Trophoblast cell (in vitro differentiated cells and primary cell): Measurements from ENCODE around the gene SND1.

Source experiments
- DNase-seq, 2 donors: peaks; one replicate each; pipeline ENCODE4 v3.0.0-alpha.2; 2016
- H2AFZ ChIP-seq: 2 replicates; pipeline ENCODE4 v1.6.1; 2013; ENCODE audit warnings: low read length, moderate library complexity, mild to moderate bottlenecking; ENCODE audit not compliant: insufficient read depth, poor library complexity
- H2AK5ac ChIP-seq: 2 replicates; pipeline ENCODE4 v1.6.1; 2013; ENCODE audit warnings: mild to moderate bottlenecking, low read length
- H2BK120ac ChIP-seq: 2 replicates; pipeline ENCODE4 v1.6.1; 2013; ENCODE audit warnings: low read length, mild to moderate bottlenecking, moderate library complexity; ENCODE audit not compliant: insufficient read depth, poor library complexity
- H2BK12ac ChIP-seq: 2 replicates; pipeline ENCODE4 v1.6.1; 2013; ENCODE audit warnings: mild to moderate bottlenecking, low read length, moderate library complexity
- H2BK5ac ChIP-seq: 2 replicates; pipeline ENCODE4 v1.6.1; 2013; ENCODE audit warnings: low read length, low read depth, moderate library complexity, mild to moderate bottlenecking; ENCODE audit not compliant: poor library complexity
- H3K14ac ChIP-seq: 2 replicates; pipeline ENCODE4 v1.6.1; 2013; ENCODE audit warnings: mild to moderate bottlenecking, low read length
- H3K18ac ChIP-seq: 2 replicates; pipeline ENCODE4 v1.6.1; 2013; ENCODE audit warnings: mild to moderate bottlenecking, low read length
- H3K23ac ChIP-seq: 2 replicates; pipeline ENCODE4 v1.6.1; 2013; ENCODE audit warnings: low read length
- H3K27ac ChIP-seq: 2 replicates; pipeline ENCODE4 v1.5.1; 2013; ENCODE audit warnings: low read depth, mild to moderate bottlenecking, inconsistent platforms, low read length, moderate library complexity
- H3K27me3 ChIP-seq: 2 replicates; pipeline ENCODE4 v1.6.1; 2013; ENCODE audit warnings: inconsistent platforms, mild to moderate bottlenecking, low read length, moderate library complexity; ENCODE audit not compliant: insufficient read depth
- H3K36me3 ChIP-seq, 2 experiments: 1 replicate in 1 of 2; 2 replicates in 1 of 2; pipeline ENCODE4 v1.6.1; 2013; ENCODE audit warnings: low read length in 2 of 2, mild to moderate bottlenecking in 2 of 2, moderate library complexity in 1 of 2; ENCODE audit not compliant: insufficient read depth in 2 of 2, control insufficient read depth in 1 of 2
- H3K4ac ChIP-seq: 2 replicates; pipeline ENCODE4 v1.6.1; 2013; ENCODE audit warnings: low read depth, mild to moderate bottlenecking, low read length, moderate library complexity
- H3K4me1 ChIP-seq, 2 experiments: 1 replicate in 1 of 2; 2 replicates in 1 of 2; pipeline ENCODE4 v1.6.1; 2013; ENCODE audit warnings: low read length in 2 of 2, mild to moderate bottlenecking in 2 of 2, moderate library complexity in 1 of 2; ENCODE audit not compliant: insufficient read depth in 2 of 2, control insufficient read depth in 1 of 2
- H3K4me2 ChIP-seq: 2 replicates; pipeline ENCODE4 v1.6.1; 2013; ENCODE audit warnings: inconsistent platforms, mild to moderate bottlenecking, low read length, moderate library complexity
- H3K4me3 ChIP-seq: 2 replicates; pipeline ENCODE4 v1.5.1; 2013; ENCODE audit warnings: mild to moderate bottlenecking, low read depth, low read length, inconsistent platforms
- H3K79me1 ChIP-seq: one replicate; pipeline ENCODE4 v1.6.1; 2013; ENCODE audit warnings: low read length
- H3K79me2 ChIP-seq: 2 replicates; pipeline ENCODE4 v1.6.1; 2013; ENCODE audit warnings: low read length, mild to moderate bottlenecking; ENCODE audit not compliant: control insufficient read depth, insufficient read depth, poor library complexity
- H3K9ac ChIP-seq: 2 replicates; pipeline ENCODE4 v1.6.1; 2013; ENCODE audit warnings: mild to moderate bottlenecking, low read length
- H3K9me3 ChIP-seq: 2 replicates; pipeline ENCODE4 v1.6.1; 2013; ENCODE audit warnings: low read depth, mild to moderate bottlenecking, control low read depth, inconsistent platforms, low read length; ENCODE audit not compliant: insufficient read depth
- H4K12ac ChIP-seq: 2 replicates; pipeline ENCODE4 v1.6.1; 2013; ENCODE audit warnings: low read depth, mild to moderate bottlenecking, low read length, moderate library complexity
- H4K8ac ChIP-seq: 2 replicates; pipeline ENCODE4 v1.6.1; 2013; ENCODE audit warnings: low read depth, mild to moderate bottlenecking, low read length, moderate library complexity
- H4K91ac ChIP-seq: one replicate; pipeline ENCODE4 v1.6.1; 2013; ENCODE audit warnings: low read depth, mild to moderate bottlenecking, low read length, moderate library complexity
- WGBS: extraction: QIAGEN DNeasy Blood & Tissue Kit; methylation state at CpG from one replicate; pipeline ENCODE4 v1.1.7; 2013; ENCODE audit warnings: missing lambda C conversion rate; ENCODE audit not compliant: insufficient read length, insufficient coverage; ENCODE audit errors: extremely low coverage; 5-methylcytosine and 5-hydroxymethylcytosine counted together

SND1 gene

DNA sequence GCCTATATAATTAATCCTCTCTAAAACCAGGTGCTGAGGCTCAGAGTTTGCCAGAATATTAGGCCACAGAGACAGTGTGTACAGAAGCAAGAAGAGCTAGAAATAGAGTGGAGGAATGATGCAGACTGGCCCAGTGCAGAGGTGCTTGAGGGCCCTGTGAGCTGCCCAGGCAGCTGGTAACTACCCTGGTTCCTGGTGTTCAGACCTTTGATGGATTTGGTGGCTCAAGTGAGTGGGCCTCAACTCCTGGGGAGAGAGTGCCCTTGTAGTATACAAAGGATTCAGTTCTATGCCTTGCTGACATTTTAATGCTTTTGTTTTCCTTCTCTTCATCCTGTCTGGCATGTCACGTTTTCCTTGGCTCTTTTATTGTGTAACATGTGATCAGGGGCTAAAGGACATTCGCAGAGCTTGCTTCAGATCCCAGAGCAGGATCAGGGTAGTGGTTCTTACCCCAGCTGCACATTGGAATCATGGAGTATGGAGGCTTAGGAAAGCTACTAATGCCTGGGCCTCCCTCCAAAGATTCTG, 359.2 kb downstream of the SND1 start:
- Histone ChIP-seq H3K9me3 (no peaks in the 10 kb centered on the region), H3K79me1 (no peaks in the 10 kb centered on the region), H4K8ac (no peak overlapping the region), H4K91ac (no peak overlapping the region), H2BK12ac (no peak overlapping the region), H2AK5ac (no peak overlapping the region), H3K4me3 (no peak overlapping the region), H2BK5ac (no peak overlapping the region), H2BK120ac (no peak overlapping the region), H3K36me3 (peaks cover 9 to 21% of the 10 kb centered on the region in 2 experiments), H3K27me3 (no peaks in the 10 kb centered on the region), H3K4me1 (no peaks in the 10 kb centered on the region), H3K23ac (no peak overlapping the region), H3K9ac (no peak overlapping the region), H3K27ac (no peak overlapping the region), H4K12ac (no peak overlapping the region), H3K14ac (no peak overlapping the region), H3K18ac (no peak overlapping the region), H3K79me2 (no peaks in the 10 kb centered on the region), H3K4ac (no peak overlapping the region), H2AFZ (no peak overlapping the region), H3K4me2 (no peak overlapping the region)
- WGBS: no CpG with 5 or more reads among the region's 2 CpGs
- no peak for DNase-seq

DNA sequence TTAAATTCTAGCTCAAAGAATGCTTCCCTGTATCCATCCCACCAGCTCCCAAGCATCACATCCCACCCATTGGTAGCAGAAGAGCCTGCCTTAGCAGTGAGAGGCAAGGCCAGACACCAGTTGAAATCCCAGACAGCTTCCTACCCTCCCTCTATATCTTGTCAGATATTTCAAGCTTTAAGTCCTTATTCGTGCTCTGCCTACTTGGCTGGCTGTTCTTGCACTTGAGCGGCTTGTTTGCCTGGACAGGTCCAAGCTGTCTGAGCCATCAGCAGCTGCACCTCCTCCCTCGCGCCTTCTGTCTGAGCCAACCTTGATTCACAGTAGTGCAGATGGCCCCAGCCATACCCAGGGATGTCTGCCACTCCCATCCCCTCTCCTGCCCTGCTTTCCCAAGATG, 362.8 kb downstream of the SND1 start:
- no peak overlapping the region for H2AK5ac ChIP-seq
- H3K4me3 ChIP-seq: no peak overlapping the region
- H3K36me3 ChIP-seq: peaks cover 17 to 33% of the 10 kb centered on the region in 2 experiments
- no peak overlapping the region for H3K14ac ChIP-seq
- H3K4me2 ChIP-seq: no peak overlapping the region
- no peaks in the 10 kb centered on the region for H3K4me1 ChIP-seq
- H3K27me3 ChIP-seq: no peaks in the 10 kb centered on the region
- no peaks in the 10 kb centered on the region for H3K79me1 ChIP-seq
- H3K27ac ChIP-seq: no peak overlapping the region
- H4K12ac ChIP-seq: no peak overlapping the region
- H3K4ac ChIP-seq: no peak overlapping the region
- H2BK5ac ChIP-seq: no peak overlapping the region
- H4K91ac ChIP-seq: no peak overlapping the region
- H3K79me2 ChIP-seq: no peaks in the 10 kb centered on the region
- DNase-seq: no peak
- no peak overlapping the region for H2BK12ac ChIP-seq
- no peak overlapping the region for H3K9ac ChIP-seq
- no peak overlapping the region for H4K8ac ChIP-seq
- H3K18ac ChIP-seq: no peak overlapping the region
- H2BK120ac ChIP-seq: no peak overlapping the region
- WGBS: no CpG with 5 or more reads among the region's 4 CpGs
- no peaks in the 10 kb centered on the region for H3K9me3 ChIP-seq
- H3K23ac ChIP-seq: no peak overlapping the region
- no peak overlapping the region for H2AFZ ChIP-seq

DNA sequence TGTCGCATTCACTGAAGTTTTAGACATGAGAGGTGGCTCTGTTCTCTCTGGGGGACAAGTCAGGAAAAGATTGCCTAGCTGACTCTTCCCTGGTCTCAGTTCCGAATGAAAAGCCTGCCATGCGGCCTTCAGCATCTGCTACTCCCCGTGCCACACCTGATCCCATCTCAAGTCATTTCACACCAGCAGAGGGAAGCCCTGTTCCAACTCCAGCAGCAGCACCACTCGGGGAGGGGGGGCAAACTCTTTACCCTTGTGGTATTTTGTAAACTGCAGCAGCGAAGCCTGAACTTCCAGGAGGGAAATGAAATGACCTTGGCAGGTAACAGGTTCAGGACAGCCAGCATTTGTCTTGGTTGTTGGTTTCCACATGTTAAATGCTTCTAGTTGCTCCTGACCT, 365.5 kb downstream of the SND1 start:
- H3K79me1 ChIP-seq: no peaks in the 10 kb centered on the region
- no peak overlapping the region for H2BK12ac ChIP-seq
- no CpG with 5 or more reads among the region's 6 CpGs for WGBS
- no peaks in the 10 kb centered on the region for H3K27me3 ChIP-seq
- H3K27ac ChIP-seq: no peak overlapping the region
- peaks cover 8 to 9% of the 10 kb centered on the region in 2 experiments for H3K4me1 ChIP-seq
- H3K4me2 ChIP-seq: no peak overlapping the region
- no peak overlapping the region for H3K4ac ChIP-seq
- H3K4me3 ChIP-seq: no peak overlapping the region
- no peak overlapping the region for H4K12ac ChIP-seq
- no peak overlapping the region for H2AFZ ChIP-seq
- no peak overlapping the region for H3K18ac ChIP-seq
- H3K79me2 ChIP-seq: no peaks in the 10 kb centered on the region
- H2BK120ac ChIP-seq: no peak overlapping the region
- DNase-seq: no peak
- H3K14ac ChIP-seq: no peak overlapping the region
- no peak overlapping the region for H3K9ac ChIP-seq
- H3K23ac ChIP-seq: no peak overlapping the region
- no peaks in the 10 kb centered on the region for H3K9me3 ChIP-seq
- H3K36me3 ChIP-seq: peaks cover 16 to 33% of the 10 kb centered on the region in 2 experiments
- H4K8ac ChIP-seq: no peak overlapping the region
- no peak overlapping the region for H2BK5ac ChIP-seq
- no peak overlapping the region for H4K91ac ChIP-seq
- H2AK5ac ChIP-seq: no peak overlapping the region

DNA sequence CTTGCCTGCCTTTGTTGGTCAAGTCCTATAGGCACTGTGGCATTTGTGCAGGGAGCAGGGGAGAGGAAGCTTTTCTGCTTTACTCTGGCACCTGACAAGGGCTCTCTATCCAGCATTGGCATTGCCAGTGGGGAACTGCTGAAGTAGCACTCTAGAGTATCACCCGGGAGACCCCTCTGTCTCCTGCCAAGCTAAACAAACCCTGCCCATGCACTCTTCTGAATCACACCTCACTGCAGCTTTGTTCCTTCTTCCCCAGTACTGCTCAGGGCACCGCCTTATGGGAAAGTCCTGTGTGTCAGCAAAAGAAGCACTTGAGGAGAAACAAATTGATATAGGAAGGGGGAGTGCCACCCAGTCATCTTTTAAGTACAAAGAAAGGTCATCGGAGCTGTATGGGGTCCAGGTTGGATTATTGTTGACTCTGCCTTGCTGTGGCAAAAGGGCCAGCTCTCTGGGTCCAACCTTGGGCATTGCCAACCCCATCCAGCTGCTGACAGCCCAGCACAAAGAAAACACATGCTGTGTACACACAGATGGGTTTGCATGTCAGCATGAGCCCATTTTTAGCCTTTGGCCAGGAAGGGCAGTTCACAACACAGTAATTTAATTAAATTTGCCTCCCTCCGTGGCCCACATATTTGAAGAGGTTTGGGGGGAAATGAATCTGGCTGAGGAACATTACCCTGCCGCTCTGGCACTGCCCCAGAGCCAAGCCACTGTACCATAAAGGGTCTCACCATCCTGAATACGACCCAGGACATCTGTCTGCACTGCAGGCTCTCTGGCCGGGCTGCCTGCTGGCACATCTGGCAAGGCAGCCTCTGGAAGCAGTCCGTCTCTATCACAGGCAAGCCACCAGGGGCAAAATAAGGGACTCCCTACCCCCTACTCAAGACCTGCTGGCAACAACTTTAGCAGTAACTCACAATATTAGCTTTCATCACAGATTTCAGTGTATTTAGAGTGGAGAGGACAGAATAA, 366.2 kb downstream of the SND1 start:
- no peak overlapping the region for H3K27ac ChIP-seq
- peaks cover 13 to 14% of the 10 kb centered on the region in 2 experiments for H3K4me1 ChIP-seq
- no peak overlapping the region for H2BK120ac ChIP-seq
- H4K91ac ChIP-seq: no peak overlapping the region
- H3K9ac ChIP-seq: no peak overlapping the region
- no peak overlapping the region for H2BK12ac ChIP-seq
- no peak overlapping the region for H3K18ac ChIP-seq
- H3K79me2 ChIP-seq: no peaks in the 10 kb centered on the region
- H3K14ac ChIP-seq: no peak overlapping the region
- no peak overlapping the region for H2BK5ac ChIP-seq
- no peak overlapping the region for H2AFZ ChIP-seq
- H3K79me1 ChIP-seq: no peaks in the 10 kb centered on the region
- H3K4me3 ChIP-seq: no peak overlapping the region
- H3K4me2 ChIP-seq: no peak overlapping the region
- no peak overlapping the region for H3K4ac ChIP-seq
- no peak overlapping the region for H4K12ac ChIP-seq
- peaks cover 11 to 26% of the 10 kb centered on the region in 2 experiments for H3K36me3 ChIP-seq
- WGBS: no CpG with 5 or more reads among the region's 8 CpGs
- no peaks in the 10 kb centered on the region for H3K9me3 ChIP-seq
- no peak overlapping the region for H2AK5ac ChIP-seq
- no peak for DNase-seq
- H3K23ac ChIP-seq: no peak overlapping the region
- no peaks in the 10 kb centered on the region for H3K27me3 ChIP-seq
- H4K8ac ChIP-seq: no peak overlapping the region
